SK-N-SH (cell line): ENCODE measurements around the gene STK39. TPM values are rescaled to one million over a fixed set of nuclear protein-coding genes. Genes with fewer than 3 reads are reported as not detected.

Source experiments
- CTCF ChIA-PET: fragments of 300-600, 350-600 bp; formaldehyde crosslinking; extraction: SDS; loops from one replicate; lab custom pipeline; 2021; lab: Yijun Ruan, JAX
- POLR2A ChIA-PET: fragments of 350-600 bp; sonication (Branson Sonifier 250); formaldehyde crosslinking; extraction: SDS; loops from one replicate; lab custom pipeline; 2020; ENCODE audit warnings: antibody characterized with exemption, inconsistent platforms; lab: Yijun Ruan, JAX
- DNase-seq: peaks from one replicate; pipeline ENCODE4 v3.0.0; 2012
- H2AFZ ChIP-seq: fragments of 200-600 bp; sonication (generic); 2 replicates; pipeline ENCODE4 v1.8.1; 2016; ENCODE audit warnings: antibody characterized with exemption, mild to moderate bottlenecking, low read depth
- H3F3A ChIP-seq: fragments of 200-600 bp; sonication (generic); replicated peaks from 2 replicates; pipeline ENCODE3; 2016; ENCODE audit warnings: antibody characterized with exemption, mild to moderate bottlenecking; ENCODE audit not compliant: insufficient read depth
- H3K27ac ChIP-seq, 2 experiments: fragments of 200-500 bp in 1 of 2; fragments of 200-600 bp in 1 of 2; sonication (Bioruptor generic) in 1 of 2; sonication (generic), shearing (Covaris generic) in 1 of 2; 2 replicates each; pipeline versions ENCODE4 v1.5.1 to v1.6.1; 2014 to 2016; ENCODE audit warnings: low read depth in 2 of 2, inconsistent platforms in 1 of 2, low read length in 1 of 2, mild to moderate bottlenecking in 1 of 2, mixed read lengths in 1 of 2
- H3K27me3 ChIP-seq: fragments of 200-600 bp; sonication (generic), shearing (Covaris generic); 2 replicates; pipeline ENCODE4 v1.6.1; 2016; ENCODE audit warnings: mixed run types; ENCODE audit not compliant: insufficient read depth
- H3K36me3 ChIP-seq, 2 experiments: fragments of 200-500 bp in 1 of 2; fragments of 200-600 bp in 1 of 2; sonication (Bioruptor generic) in 1 of 2; sonication (generic) in 1 of 2; replicated peaks in 1 of 2; 2 replicates each; pipeline versions ENCODE3 to v1.5.1; 2014 to 2016; ENCODE audit warnings: low read length in 1 of 2, mild to moderate bottlenecking in 1 of 2; ENCODE audit not compliant: insufficient read depth in 2 of 2, control insufficient read depth in 1 of 2
- H3K4me1 ChIP-seq, 2 experiments: fragments of 200-500 bp in 1 of 2; fragments of 200-600 bp in 1 of 2; sonication (Bioruptor generic) in 1 of 2; sonication (generic), shearing (Covaris generic) in 1 of 2; 2 replicates each; pipeline versions ENCODE4 v1.5.1 to v1.6.1; 2014 to 2016; ENCODE audit warnings: low read depth in 1 of 2, low read length in 1 of 2, mixed run types in 1 of 2; ENCODE audit not compliant: insufficient read depth in 2 of 2, control insufficient read depth in 1 of 2
- H3K4me2 ChIP-seq: fragments of 200-600 bp; sonication (generic), shearing (Covaris generic); 2 replicates; pipeline ENCODE4 v1.6.1; 2017; ENCODE audit warnings: mixed run types
- H3K4me3 ChIP-seq, 2 experiments: fragments of 200-500 bp in 1 of 2; fragments of 200-600 bp in 1 of 2; sonication (Bioruptor generic) in 1 of 2; sonication (generic), shearing (Covaris generic) in 1 of 2; 2 replicates each; pipeline versions ENCODE4 v1.5.1 to v1.8.1; 2014 to 2016; ENCODE audit warnings: low read depth in 2 of 2, inconsistent platforms in 1 of 2, low read length in 1 of 2, mild to moderate bottlenecking in 1 of 2, mixed read lengths in 1 of 2, moderate library complexity in 1 of 2
- H3K79me2 ChIP-seq: fragments of 200-600 bp; sonication (generic); 2 replicates; pipeline ENCODE4 v1.8.1; 2017; ENCODE audit warnings: mild to moderate bottlenecking; ENCODE audit not compliant: insufficient read depth
- H3K9ac ChIP-seq: fragments of 200-600 bp; sonication (generic); 2 replicates; pipeline ENCODE4 v1.6.1; 2017; ENCODE audit warnings: mixed run types
- H3K9me2 ChIP-seq: fragments of 200-600 bp; sonication (generic); 2 replicates; pipeline ENCODE4 v1.6.1; 2017; ENCODE audit warnings: mixed run types
- H3K9me3 ChIP-seq: fragments of 200-600 bp; sonication (generic); 2 replicates; pipeline ENCODE4 v1.6.1; 2017; ENCODE audit warnings: mixed run types, mild to moderate bottlenecking, moderate library complexity
- H4K20me1 ChIP-seq: fragments of 200-600 bp; sonication (generic); 2 replicates; pipeline ENCODE4 v1.6.1; 2017; ENCODE audit warnings: mild to moderate bottlenecking, mixed run types; ENCODE audit not compliant: insufficient read depth
- EP300 ChIP-seq, 2 experiments: IDR thresholded peaks; 2 replicates each; pipeline versions ENCODE4 v1.4.0 to v1.6.1; 2012; ENCODE audit warnings: borderline replicate concordance in 1 of 2, low read depth in 1 of 2, low read length in 1 of 2
- FOSL2 ChIP-seq: IDR thresholded peaks from 2 replicates; pipeline ENCODE4 v1.4.0; 2012; ENCODE audit warnings: low read depth, mild to moderate bottlenecking, moderate library complexity, borderline replicate concordance
- FOXM1 ChIP-seq: IDR thresholded peaks from 2 replicates; pipeline ENCODE4 v1.4.0; 2012; ENCODE audit warnings: low read depth, mild to moderate bottlenecking
- GATA2 ChIP-seq: sonication (generic); formaldehyde crosslinking; IDR thresholded peaks from 2 replicates; pipeline ENCODE4 v1.5.0; 2020; ENCODE audit warnings: mild to moderate bottlenecking, missing genetic modification reagents
- IRF3 ChIP-seq: fragments of 150-350 bp; IDR thresholded peaks from 2 replicates; pipeline ENCODE4 v1.6.1; 2016; ENCODE audit warnings: mild to moderate bottlenecking, low read depth, low read length
- JUND ChIP-seq: IDR thresholded peaks from 2 replicates; pipeline ENCODE4 v1.4.0; 2012
- MAX ChIP-seq: IDR thresholded peaks from 2 replicates; pipeline ENCODE4 v1.4.0; 2012; ENCODE audit warnings: low read depth
- MEF2A ChIP-seq: IDR thresholded peaks from 2 replicates; pipeline ENCODE4 v1.4.0; 2012; ENCODE audit warnings: low read depth, borderline replicate concordance
- NFIC ChIP-seq: IDR thresholded peaks from 2 replicates; pipeline ENCODE4 v1.4.0; 2012; ENCODE audit warnings: borderline replicate concordance
- PBX3 ChIP-seq: IDR thresholded peaks from 2 replicates; pipeline ENCODE4; 2012
- SMC3 ChIP-seq: IDR thresholded peaks from 2 replicates; pipeline ENCODE4 v1.6.1; 2012; ENCODE audit warnings: low read depth, low read length, improper control_type of control experiment
- TAF1 ChIP-seq: IDR thresholded peaks from 2 replicates; pipeline ENCODE4 v1.6.1; 2012; ENCODE audit warnings: low read depth, mild to moderate bottlenecking, low read length, moderate library complexity, borderline replicate concordance
- TCF12 ChIP-seq: IDR thresholded peaks from 2 replicates; pipeline ENCODE4 v1.4.0; 2012
- WGBS: methylation state at CpG from one replicate; pipeline ENCODE4 v1.1.6; 2017; ENCODE audit warnings: low lambda C conversion rate; 5-methylcytosine and 5-hydroxymethylcytosine counted together
- polyA plus RNA-seq, 3 experiments: library from polyadenylated mRNA; depleted of rRNA; stranded (reverse); fragments of >200 nt; gene quantifications; 2 replicates each; pipeline ENCODE4 v1.2.3, GENCODE V29; 2012
- TF ChIP-seq, protein P1 (sequence below): IDR thresholded peaks from 2 replicates; pipeline ENCODE4 v1.4.0; 2012; ENCODE audit warnings: low read depth, borderline replicate concordance
- TF ChIP-seq, protein P2 (sequence below): fragments of 150-350 bp; IDR thresholded peaks from 2 replicates; pipeline ENCODE4 v1.6.1; 2017; ENCODE audit warnings: antibody characterized with exemption, low read length, low read depth, borderline replicate concordance

STK39 gene
- polyA plus RNA-seq, 1 of the 3 experiments (the other 2 are of a cell fraction), result 9.6 TPM

DNA sequence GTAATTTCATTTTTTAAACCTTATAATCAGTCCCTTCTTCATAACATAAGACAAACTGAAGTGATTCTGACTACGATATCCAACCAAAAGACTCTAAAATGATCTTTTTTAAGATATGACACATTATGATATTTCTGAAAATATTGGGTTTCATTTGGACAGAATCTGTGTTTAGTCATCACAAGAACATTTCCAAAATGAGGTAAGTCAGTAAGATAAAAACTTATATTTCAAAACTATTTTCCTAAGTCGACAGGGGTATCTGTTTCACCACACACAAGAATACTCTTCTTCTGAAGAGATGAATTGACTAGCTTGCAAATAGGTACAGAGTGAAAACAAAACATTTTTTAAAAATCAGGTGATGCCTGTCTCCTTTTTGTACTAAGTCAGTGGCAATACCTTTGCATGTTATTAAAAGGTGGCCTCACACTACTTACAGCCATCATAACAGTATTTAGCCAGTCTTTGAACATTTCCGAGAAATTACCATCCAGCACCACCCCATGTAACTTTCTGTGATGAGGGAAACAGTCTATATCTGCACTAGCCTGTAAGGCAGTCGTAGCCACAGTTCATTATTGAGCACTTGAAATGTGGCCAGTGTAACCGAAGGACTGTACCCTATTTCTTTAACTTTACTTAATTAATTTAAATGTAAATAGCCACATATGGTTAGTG lies 13.5 kb downstream of the STK39 start:
- Histone ChIP-seq H3K4me3 (no peak overlapping the region), H3K27ac (peak overlapping the region in 1 of 2 experiments; percentile 61; a peak in 2 of 4 replicates), H3K27me3 (no peaks in the 10 kb centered on the region), H3K79me2 (peaks cover 91% of the 10 kb centered on the region), H3K4me1 (peaks cover 5 to 21% of the 10 kb centered on the region in 2 experiments; a peak in 2 of 4 replicates), H3K9me2 (no peaks in the 10 kb centered on the region), H4K20me1 (peaks cover 14% of the 10 kb centered on the region), H3F3A (peaks cover 16% of the 10 kb centered on the region), H3K36me3 (peaks cover 4 to 14% of the 10 kb centered on the region in 2 experiments), H3K9me3 (no peaks in the 10 kb centered on the region), H3K4me2 (peak overlapping the region; percentile 9; the same call in 1 of the 2 replicates), H3K9ac (no peak overlapping the region), H2AFZ (no peak overlapping the region)
- ChIA-PET POLR2A (no interaction called here), CTCF (no interaction called here)
- TF ChIP-seq TCF12, result peak; percentile 60; the same call in 1 of the 2 replicates
- TF ChIP-seq GATA2, result no peak
- TF ChIP-seq EP300 (IDR thresholded peaks at IDR 0.05; ENCODE audit: borderline replicate concordance in 1 of 2, low read depth in 1 of 2, low read length in 1 of 2), result 0 out of 4 replicates have a peak, but pooled peaks of 1 of the 2 experiments have one; percentile 32
- TF ChIP-seq FOSL2, result peak; percentile 36; the same call in 1 of the 2 replicates
- no peak for TF ChIP-seq SMC3
- TF ChIP-seq JUND, result peak; percentile 59; the same call in 1 of the 2 replicates
- 0 out of 2 replicates have a peak, but pooled peaks have one; percentile 33 for TF ChIP-seq MEF2A
- 0 out of 2 replicates have a peak, but pooled peaks have one; percentile 13 for TF ChIP-seq PBX3
- TF ChIP-seq MAX, result no peak
- TF ChIP-seq, protein P1, sequence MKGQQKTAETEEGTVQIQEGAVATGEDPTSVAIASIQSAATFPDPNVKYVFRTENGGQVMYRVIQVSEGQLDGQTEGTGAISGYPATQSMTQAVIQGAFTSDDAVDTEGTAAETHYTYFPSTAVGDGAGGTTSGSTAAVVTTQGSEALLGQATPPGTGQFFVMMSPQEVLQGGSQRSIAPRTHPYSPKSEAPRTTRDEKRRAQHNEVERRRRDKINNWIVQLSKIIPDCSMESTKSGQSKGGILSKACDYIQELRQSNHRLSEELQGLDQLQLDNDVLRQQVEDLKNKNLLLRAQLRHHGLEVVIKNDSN, result no peak
- TF ChIP-seq IRF3, result no peak
- peak; percentile 48; the same call in 1 of the 2 replicates for TF ChIP-seq NFIC
- DNase-seq, result no peak
- WGBS, result 55% methylated on average over 5 of the region's 5 CpGs

DNA sequence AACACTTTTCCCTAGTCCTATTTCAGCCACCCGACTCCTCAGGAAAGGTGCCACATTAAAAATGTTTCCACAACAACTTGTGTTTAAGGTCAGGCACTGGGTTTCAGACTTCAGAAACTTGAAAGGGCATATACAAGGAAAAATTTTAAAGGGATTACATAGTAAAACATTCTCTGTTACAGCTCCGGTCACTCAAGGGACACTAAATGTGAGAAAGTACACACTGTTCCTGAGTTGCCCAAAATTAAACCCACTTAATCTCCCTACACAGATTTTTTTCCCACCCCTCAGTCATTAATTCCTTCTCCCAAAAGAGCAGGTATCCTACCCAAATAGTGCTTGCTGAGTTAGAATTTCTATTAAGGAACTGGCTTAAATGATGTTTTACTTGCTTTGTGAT lies 14.2 kb downstream of the STK39 start:
- H3K9ac ChIP-seq, result no peak overlapping the region
- H2AFZ ChIP-seq, result no peak overlapping the region
- ChIA-PET POLR2A (no interaction called here), CTCF (no interaction called here)
- TF ChIP-seq JUND (no peak), FOXM1 (no peak), NFIC (no peak), SMC3 (no peak), TAF1 (no peak)
- TF ChIP-seq, protein P1, result no peak
- TF ChIP-seq, protein P2, sequence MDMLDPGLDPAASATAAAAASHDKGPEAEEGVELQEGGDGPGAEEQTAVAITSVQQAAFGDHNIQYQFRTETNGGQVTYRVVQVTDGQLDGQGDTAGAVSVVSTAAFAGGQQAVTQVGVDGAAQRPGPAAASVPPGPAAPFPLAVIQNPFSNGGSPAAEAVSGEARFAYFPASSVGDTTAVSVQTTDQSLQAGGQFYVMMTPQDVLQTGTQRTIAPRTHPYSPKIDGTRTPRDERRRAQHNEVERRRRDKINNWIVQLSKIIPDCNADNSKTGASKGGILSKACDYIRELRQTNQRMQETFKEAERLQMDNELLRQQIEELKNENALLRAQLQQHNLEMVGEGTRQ, result no peak
- H3K9me2 ChIP-seq, result no peaks in the 10 kb centered on the region
- 89% methylated on average over 2 of the region's 2 CpGs for WGBS
- H3K4me1 ChIP-seq, result peaks cover 5 to 21% of the 10 kb centered on the region in 2 experiments; a peak in 2 of 4 replicates
- peaks cover 4 to 14% of the 10 kb centered on the region in 2 experiments for H3K36me3 ChIP-seq
- peaks cover 16% of the 10 kb centered on the region for H3F3A ChIP-seq
- peak overlapping the region in 1 of 2 experiments; percentile 61; a peak in 2 of 4 replicates for H3K27ac ChIP-seq
- no peaks in the 10 kb centered on the region for H3K27me3 ChIP-seq
- H4K20me1 ChIP-seq, result peaks cover 14% of the 10 kb centered on the region
- H3K4me2 ChIP-seq, result peak overlapping the region; percentile 9; the same call in 1 of the 2 replicates
- DNase-seq, result no peak
- H3K4me3 ChIP-seq, result no peak overlapping the region
- H3K79me2 ChIP-seq, result peaks cover 91% of the 10 kb centered on the region
- H3K9me3 ChIP-seq, result no peaks in the 10 kb centered on the region
